PC-3 (cell line): Measurements from ENCODE around the gene OR10G8. TPM values are rescaled to one million over a fixed set of nuclear protein-coding genes. Genes with fewer than 3 reads are reported as not detected.

Experiments
- ATAC-seq: fragments of 200-7000 bp; cut with Tn5 transposase; 2 replicates; pipeline ENCODE4 v1.9.1; 2020; ENCODE audit warnings: mild to moderate bottlenecking, moderate library complexity
- BruUV-seq: library from RNA; stranded (reverse); fragments of 400-500 nt; replicated peaks from 2 replicates; lab custom pipeline; 2021; lab: Mats Ljungman, UMichigan
- CTCF ChIA-PET: fragments of 300-600 bp; sonication (Branson Sonifier 250); formaldehyde crosslinking; loops from one replicate; lab custom pipeline; 2022; ENCODE audit warnings: antibody characterized with exemption; lab: Charles Lee
- POLR2A ChIA-PET: fragments of 300-600 bp; sonication (Branson Sonifier 250); formaldehyde crosslinking; loops from one replicate; lab custom pipeline; 2022; ENCODE audit warnings: antibody characterized with exemption; ENCODE audit not compliant: unreplicated experiment; lab: Charles Lee
- DNase-seq: peaks from one replicate; pipeline ENCODE4 v3.0.0-alpha.2; 2015
- H2AFZ ChIP-seq: fragments of 300-600 bp; sonication (generic); 2 replicates; pipeline ENCODE4 v1.6.0; 2016; ENCODE audit warnings: antibody characterized with exemption, low read length
- H3F3A ChIP-seq: fragments of 300-600 bp; sonication (generic); one replicate; pipeline ENCODE4 v1.6.0; 2017; ENCODE audit warnings: antibody characterized with exemption, low read length, control low read depth, mild to moderate bottlenecking; ENCODE audit not compliant: unreplicated experiment
- H3K27ac ChIP-seq: fragments of 300-600 bp; sonication (generic); 2 replicates; pipeline ENCODE4 v1.5.1; 2016; ENCODE audit warnings: mild to moderate bottlenecking, low read length
- H3K27me3 ChIP-seq: fragments of 300-600 bp; sonication (generic); 2 replicates; pipeline ENCODE4 v1.6.1; 2016; ENCODE audit warnings: low read length, mixed read lengths
- H3K36me3 ChIP-seq: fragments of 300-600 bp; sonication (generic); 2 replicates; pipeline ENCODE4 v1.6.1; 2016; ENCODE audit warnings: low read depth, mixed run types, low read length, mixed read lengths
- H3K4me1 ChIP-seq: fragments of 300-600 bp; sonication (generic); 2 replicates; pipeline ENCODE4 v1.5.1; 2016; ENCODE audit warnings: low read length; ENCODE audit not compliant: insufficient read depth
- H3K4me2 ChIP-seq: fragments of 300-600 bp; sonication (generic); 2 replicates; pipeline ENCODE4 v1.6.0; 2016; ENCODE audit warnings: low read length
- H3K4me3 ChIP-seq: fragments of 300-600 bp; sonication (generic); 2 replicates; pipeline ENCODE4 v1.5.1; 2016; ENCODE audit warnings: mild to moderate bottlenecking, low read length, mixed read lengths
- H3K79me2 ChIP-seq: fragments of 300-600 bp; sonication (generic); 2 replicates; pipeline ENCODE4 v1.6.1; 2017; ENCODE audit warnings: low read length, mixed read lengths
- H3K9ac ChIP-seq: fragments of 300-600 bp; sonication (generic); 2 replicates; pipeline ENCODE4 v1.6.0; 2016; ENCODE audit warnings: mild to moderate bottlenecking, low read length
- H3K9me2 ChIP-seq: fragments of 300-600 bp; sonication (generic); replicated peaks from 2 replicates; pipeline ENCODE4 v1.6.1; 2016; ENCODE audit warnings: mixed run types, low read length, mixed read lengths
- H3K9me3 ChIP-seq: fragments of 300-600 bp; sonication (generic); 2 replicates; pipeline ENCODE4 v1.6.1; 2016; ENCODE audit warnings: low read length, mixed read lengths
- H4K20me1 ChIP-seq: fragments of 300-600 bp; sonication (generic); 2 replicates; pipeline ENCODE4 v1.6.1; 2016; ENCODE audit warnings: low read length, mixed read lengths
- EZH2 ChIP-seq: fragments of 300-600 bp; sonication (generic); IDR thresholded peaks from one replicate; pipeline ENCODE4 v1.6.1; 2017; ENCODE audit warnings: antibody characterized with exemption, mild to moderate bottlenecking, low read length; ENCODE audit not compliant: unreplicated experiment
- EZH2phosphoT487 ChIP-seq: fragments of 300-600 bp; sonication (generic); IDR thresholded peaks from 2 replicates; pipeline ENCODE4 v1.6.1; 2018; ENCODE audit warnings: mild to moderate bottlenecking, antibody characterized with exemption, low read length, borderline replicate concordance
- intact Hi-C: fragments of 100-400 bp; cut with micrococcal nuclease; formaldehyde crosslinking; loops from 2 replicates; pipeline ENCODE4 v1.9.0; 2023
- total RNA-seq: library from RNA; depleted of rRNA; stranded (reverse); fragments of >200 nt; gene quantifications from 2 replicates; pipeline ENCODE4 v1.2.3, GENCODE V29; 2014
- TF ChIP-seq, protein P1 (sequence below): fragments of 300-600 bp; sonication (generic); conservative IDR thresholded peaks from 2 replicates; pipeline ENCODE4 v1.5.1; 2017; ENCODE audit warnings: antibody characterized with exemption, low read depth, mild to moderate bottlenecking, low read length

The OR10G8 gene
- total RNA-seq, 1 experiment from 2014 or later: not detected

DNA sequence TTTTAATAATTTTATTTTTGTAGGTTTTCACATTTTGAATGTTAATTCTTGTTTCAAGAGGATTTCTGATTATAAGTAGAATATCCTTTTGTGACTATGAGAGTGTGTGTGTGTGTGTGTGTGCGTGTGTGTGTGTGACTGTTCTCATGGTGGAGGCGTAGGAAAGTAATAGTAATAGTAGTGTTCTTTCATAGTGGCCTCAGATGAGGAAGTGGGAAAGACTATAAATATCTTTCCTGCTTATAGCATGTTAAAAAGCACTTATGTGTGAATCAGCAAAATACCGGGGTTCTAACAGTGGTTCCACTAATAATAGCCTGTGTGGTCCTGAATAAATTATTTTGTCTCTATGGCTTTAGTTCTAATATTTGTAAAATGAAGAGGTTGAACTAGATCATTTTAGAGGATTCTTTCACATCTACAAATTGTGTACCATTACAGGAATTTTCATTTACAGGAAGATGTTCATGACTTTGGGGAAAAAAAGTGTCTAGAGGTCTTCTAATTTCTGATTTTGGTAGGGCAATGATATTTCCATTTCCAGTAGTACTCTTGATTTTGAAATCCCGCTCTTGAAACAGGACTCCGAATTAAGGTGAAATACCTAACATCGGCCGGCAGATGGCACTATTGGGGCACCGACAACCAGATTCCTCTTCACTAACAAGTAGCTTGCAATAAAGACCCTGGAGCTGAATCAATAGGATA lies 44.5 kb downstream of the OR10G8 start:
- H3K9me3 ChIP-seq: no peaks in the 10 kb centered on the region
- H3K4me3 ChIP-seq: no peak overlapping the region
- CTCF ChIA-PET: interaction anchor here (0.5 to 1.5 kb wide), 5 partner anchors 14 to 239 kb away, joined by 3 to 8 read pairs (median 3); no protein-coding TSS in a partner anchor
- POLR2A ChIA-PET: no interaction called here
- H3K4me1 ChIP-seq: no peaks in the 10 kb centered on the region
- H3K9ac ChIP-seq: no peak overlapping the region
- no TSS peak for BruUV-seq
- no peaks in the 10 kb centered on the region for H4K20me1 ChIP-seq
- no peaks in the 10 kb centered on the region for H3K36me3 ChIP-seq
- no peak overlapping the region for H2AFZ ChIP-seq
- ATAC-seq (peak; percentile 43; the same call in 1 of the 2 replicates), DNase-seq (peak; percentile 74)
- no peaks in the 10 kb centered on the region for H3F3A ChIP-seq
- H3K79me2 ChIP-seq: no peaks in the 10 kb centered on the region
- intact Hi-C loops: loop anchor here (1.0 kb wide), 2 partner anchors 124 to 259 kb away; no protein-coding TSS in a partner anchor
- H3K9me2 ChIP-seq: no peaks in the 10 kb centered on the region
- no peak overlapping the region for H3K27ac ChIP-seq
- no peak overlapping the region for H3K4me2 ChIP-seq
- no peak for TF ChIP-seq EZH2
- TF ChIP-seq, protein P1, sequence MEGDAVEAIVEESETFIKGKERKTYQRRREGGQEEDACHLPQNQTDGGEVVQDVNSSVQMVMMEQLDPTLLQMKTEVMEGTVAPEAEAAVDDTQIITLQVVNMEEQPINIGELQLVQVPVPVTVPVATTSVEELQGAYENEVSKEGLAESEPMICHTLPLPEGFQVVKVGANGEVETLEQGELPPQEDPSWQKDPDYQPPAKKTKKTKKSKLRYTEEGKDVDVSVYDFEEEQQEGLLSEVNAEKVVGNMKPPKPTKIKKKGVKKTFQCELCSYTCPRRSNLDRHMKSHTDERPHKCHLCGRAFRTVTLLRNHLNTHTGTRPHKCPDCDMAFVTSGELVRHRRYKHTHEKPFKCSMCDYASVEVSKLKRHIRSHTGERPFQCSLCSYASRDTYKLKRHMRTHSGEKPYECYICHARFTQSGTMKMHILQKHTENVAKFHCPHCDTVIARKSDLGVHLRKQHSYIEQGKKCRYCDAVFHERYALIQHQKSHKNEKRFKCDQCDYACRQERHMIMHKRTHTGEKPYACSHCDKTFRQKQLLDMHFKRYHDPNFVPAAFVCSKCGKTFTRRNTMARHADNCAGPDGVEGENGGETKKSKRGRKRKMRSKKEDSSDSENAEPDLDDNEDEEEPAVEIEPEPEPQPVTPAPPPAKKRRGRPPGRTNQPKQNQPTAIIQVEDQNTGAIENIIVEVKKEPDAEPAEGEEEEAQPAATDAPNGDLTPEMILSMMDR: peak; percentile 93
- peaks cover 67% of the 10 kb centered on the region for H3K27me3 ChIP-seq

DNA sequence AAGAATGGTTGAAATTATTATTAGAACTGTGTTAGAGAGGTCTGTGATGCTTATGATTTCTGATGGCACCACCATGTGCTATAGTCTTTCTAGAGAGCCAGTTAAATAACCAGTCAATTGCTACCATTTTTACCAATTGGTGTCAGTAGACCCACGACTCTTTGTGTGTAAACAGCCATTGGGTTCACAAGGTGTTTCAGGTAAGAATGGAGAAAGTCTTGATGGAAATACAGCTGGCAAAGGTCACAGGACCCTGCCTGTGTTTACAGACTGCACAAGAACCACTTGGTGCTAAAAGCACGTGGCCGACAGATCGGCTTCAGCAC lies 45.0 kb downstream of the OR10G8 start:
- ChIA-PET POLR2A (no interaction called here), CTCF (interaction anchor here (0.5 to 1.5 kb wide), 5 partner anchors 15 to 239 kb away, joined by 3 to 8 read pairs (median 3); no protein-coding TSS in a partner anchor)
- no peaks in the 10 kb centered on the region for H3K36me3 ChIP-seq
- H3K4me1 ChIP-seq: no peaks in the 10 kb centered on the region
- peaks cover 67% of the 10 kb centered on the region for H3K27me3 ChIP-seq
- H2AFZ ChIP-seq: no peak overlapping the region
- no peaks in the 10 kb centered on the region for H3K9me3 ChIP-seq
- ATAC-seq (no peak), DNase-seq (no peak)
- no TSS peak for BruUV-seq
- no peak overlapping the region for H3K27ac ChIP-seq
- H3F3A ChIP-seq: no peaks in the 10 kb centered on the region
- TF ChIP-seq EZH2phosphoT487 (no peak), EZH2 (no peak)
- TF ChIP-seq, protein P1: no peak
- no peak overlapping the region for H3K9ac ChIP-seq
- H3K9me2 ChIP-seq: no peaks in the 10 kb centered on the region
- no peak overlapping the region for H3K4me3 ChIP-seq
- no peak overlapping the region for H3K4me2 ChIP-seq
- intact Hi-C loops: loop anchor here (1.0 kb wide), 2 partner anchors 124 to 259 kb away; no protein-coding TSS in a partner anchor
- no peaks in the 10 kb centered on the region for H3K79me2 ChIP-seq
- no peaks in the 10 kb centered on the region for H4K20me1 ChIP-seq

DNA sequence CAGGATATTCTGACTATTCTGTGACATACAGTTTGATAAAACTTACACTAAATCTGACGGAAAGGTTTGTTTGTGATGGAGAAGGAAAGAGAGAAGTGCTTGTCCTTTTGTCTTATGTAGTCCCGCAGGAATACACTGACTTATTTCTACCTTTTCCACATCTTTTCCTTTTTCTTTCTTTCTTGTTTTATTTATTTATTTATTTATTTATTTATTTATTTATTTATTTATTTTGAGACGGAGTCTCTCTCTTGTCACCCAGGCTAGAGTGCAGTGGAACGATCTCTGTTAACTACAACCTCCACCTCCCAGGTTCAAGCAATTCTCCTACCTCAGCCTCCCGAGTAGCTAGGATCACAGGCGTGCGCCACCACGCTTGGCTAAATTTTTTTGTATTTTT lies 45.5 kb downstream of the OR10G8 start:
- CTCF ChIA-PET: interaction anchor here (1.5 kb wide), 1 partner anchor 123 kb away, joined by 8 read pairs; no protein-coding TSS in a partner anchor
- H3K27me3 ChIP-seq: peaks cover 66% of the 10 kb centered on the region
- no peak overlapping the region for H3K4me2 ChIP-seq
- no TSS peak for BruUV-seq
- no peak overlapping the region for H2AFZ ChIP-seq
- H3K36me3 ChIP-seq: no peaks in the 10 kb centered on the region
- no peak overlapping the region for H3K4me3 ChIP-seq
- H3K79me2 ChIP-seq: no peaks in the 10 kb centered on the region
- no peak overlapping the region for H3K27ac ChIP-seq
- H3K9me3 ChIP-seq: no peaks in the 10 kb centered on the region
- intact Hi-C loops: no loop called here
- no peak overlapping the region for H3K9ac ChIP-seq
- TF ChIP-seq, protein P1: no peak
- TF ChIP-seq EZH2 (no peak), EZH2phosphoT487 (no peak)
- POLR2A ChIA-PET: no interaction called here
- no peak for ATAC-seq
- no peaks in the 10 kb centered on the region for H3K4me1 ChIP-seq
- DNase-seq: no peak
- H4K20me1 ChIP-seq: no peaks in the 10 kb centered on the region
- H3F3A ChIP-seq: no peaks in the 10 kb centered on the region
- no peaks in the 10 kb centered on the region for H3K9me2 ChIP-seq
